ENCODE data around the gene GRIN2C. TPM values are rescaled to one million over a fixed set of nuclear protein-coding genes. Genes with fewer than 3 reads are reported as not detected.

Gene GRIN2C
- total RNA-seq, 4 donors from 2014 or later = 0.16 to 3.5 (median 0.42) TPM; not detected in 1

DNA sequence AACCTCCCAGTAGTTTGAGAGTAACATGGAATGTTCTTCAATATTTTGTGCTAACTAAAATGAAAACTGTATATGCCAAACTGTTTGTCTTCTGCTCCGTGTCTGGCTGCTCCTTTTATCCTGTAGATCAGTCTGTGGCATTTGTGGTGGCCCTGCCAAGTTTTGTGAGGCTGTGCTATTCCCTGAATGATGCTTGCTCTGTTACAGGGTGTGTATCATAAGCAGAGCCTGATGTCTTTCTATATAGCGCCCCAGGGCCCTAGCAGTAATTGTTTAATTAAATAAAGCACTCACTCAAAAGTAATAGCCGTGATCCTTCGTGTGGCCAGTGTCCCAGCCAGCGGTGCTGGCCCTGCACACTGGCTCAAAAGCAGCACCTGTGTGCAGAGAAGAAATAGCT is 55.7 kb downstream of the GRIN2C start:
- Histone ChIP-seq H3K27me3 (no peaks in the 10 kb centered on the region), H3K27ac (no peak overlapping the region), H3K9me3 (no peaks in the 10 kb centered on the region), H3K36me3 (peaks cover 0 to 87% of the 10 kb centered on the region in 2 donors), H3K4me1 (no peaks in the 10 kb centered on the region), H3K4me3 (no peak overlapping the region)
- WGBS, 2 donors (ENCODE audit: low coverage in 1 of 2) = 22 to 63% methylated on average over 1 to 2 of the region's 5 CpGs
- TF ChIP-seq EP300 (IDR thresholded peaks at IDR 0.05) (no peak), POLR2AphosphoS5 (IDR thresholded peaks at IDR 0.05) (no peak), POLR2A (IDR thresholded peaks at IDR 0.05) (no peak)
- TF ChIP-seq, protein P1, sequence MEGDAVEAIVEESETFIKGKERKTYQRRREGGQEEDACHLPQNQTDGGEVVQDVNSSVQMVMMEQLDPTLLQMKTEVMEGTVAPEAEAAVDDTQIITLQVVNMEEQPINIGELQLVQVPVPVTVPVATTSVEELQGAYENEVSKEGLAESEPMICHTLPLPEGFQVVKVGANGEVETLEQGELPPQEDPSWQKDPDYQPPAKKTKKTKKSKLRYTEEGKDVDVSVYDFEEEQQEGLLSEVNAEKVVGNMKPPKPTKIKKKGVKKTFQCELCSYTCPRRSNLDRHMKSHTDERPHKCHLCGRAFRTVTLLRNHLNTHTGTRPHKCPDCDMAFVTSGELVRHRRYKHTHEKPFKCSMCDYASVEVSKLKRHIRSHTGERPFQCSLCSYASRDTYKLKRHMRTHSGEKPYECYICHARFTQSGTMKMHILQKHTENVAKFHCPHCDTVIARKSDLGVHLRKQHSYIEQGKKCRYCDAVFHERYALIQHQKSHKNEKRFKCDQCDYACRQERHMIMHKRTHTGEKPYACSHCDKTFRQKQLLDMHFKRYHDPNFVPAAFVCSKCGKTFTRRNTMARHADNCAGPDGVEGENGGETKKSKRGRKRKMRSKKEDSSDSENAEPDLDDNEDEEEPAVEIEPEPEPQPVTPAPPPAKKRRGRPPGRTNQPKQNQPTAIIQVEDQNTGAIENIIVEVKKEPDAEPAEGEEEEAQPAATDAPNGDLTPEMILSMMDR (IDR thresholded peaks at IDR 0.05) = no peak
- ATAC-seq = no peak

DNA sequence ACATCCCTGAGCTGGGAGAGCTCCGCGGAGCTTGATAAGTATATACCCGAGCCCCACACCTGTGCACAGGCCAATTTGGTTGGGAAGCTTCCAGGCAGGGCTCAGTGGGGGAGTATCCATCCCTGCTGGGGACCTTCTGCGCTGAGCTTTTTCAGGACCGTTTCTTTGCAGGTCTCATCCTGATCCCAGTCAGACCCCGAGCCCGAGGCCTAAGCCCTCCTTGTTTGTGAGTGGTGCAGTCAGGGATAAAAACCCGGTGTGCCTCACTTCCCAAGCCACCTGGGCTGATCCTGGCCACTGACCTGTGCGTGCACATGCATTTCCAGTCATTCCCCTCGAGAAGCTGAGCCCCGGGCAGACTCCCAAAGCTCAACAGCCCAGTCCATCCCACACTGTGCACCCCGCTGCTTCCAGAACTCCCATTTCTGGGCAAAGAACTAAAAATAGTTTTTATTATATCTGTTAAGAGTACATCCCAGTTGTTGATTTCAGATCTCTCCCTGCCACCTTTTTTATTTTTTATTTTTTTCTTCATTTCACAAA is 56.2 kb downstream of the GRIN2C start:
- no peak overlapping the region for H3K4me3 ChIP-seq
- H3K36me3 ChIP-seq = peaks cover 0 to 87% of the 10 kb centered on the region in 2 donors
- no peaks in the 10 kb centered on the region for H3K4me1 ChIP-seq
- TF ChIP-seq, protein P1 (IDR thresholded peaks at IDR 0.05) = no peak
- TF ChIP-seq POLR2A (IDR thresholded peaks at IDR 0.05) (no peak), POLR2AphosphoS5 (IDR thresholded peaks at IDR 0.05) (no peak), EP300 (IDR thresholded peaks at IDR 0.05) (no peak)
- H3K9me3 ChIP-seq = no peaks in the 10 kb centered on the region
- no peak overlapping the region for H3K27ac ChIP-seq
- no peak for ATAC-seq
- no peaks in the 10 kb centered on the region for H3K27me3 ChIP-seq
- 86 to 94% methylated on average over 5 to 12 of the region's 12 CpGs for WGBS, 2 donors (ENCODE audit: low coverage in 1 of 2)

DNA sequence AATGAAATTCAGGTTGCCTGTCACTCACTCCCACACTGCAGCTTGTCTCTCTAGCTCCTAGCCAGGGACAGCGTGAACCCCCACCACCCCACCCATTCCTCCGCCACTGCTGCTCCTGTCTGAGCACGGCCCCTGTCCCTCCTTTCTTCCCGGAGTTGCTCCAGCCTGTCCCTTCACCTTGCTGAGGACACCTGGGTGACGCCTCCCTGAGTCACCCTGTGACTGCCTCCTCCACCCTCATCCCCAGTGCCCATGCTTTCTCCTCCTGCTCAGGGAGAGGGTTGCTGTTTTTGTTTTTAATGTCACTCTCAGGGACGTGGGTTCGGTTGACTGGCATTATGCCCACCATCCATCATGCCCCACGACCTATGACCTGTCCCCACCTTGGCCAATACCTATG is 57.8 kb downstream of the GRIN2C start:
- Histone ChIP-seq H3K9me3 (no peaks in the 10 kb centered on the region), H3K27me3 (no peaks in the 10 kb centered on the region), H3K4me1 (no peaks in the 10 kb centered on the region), H3K36me3 (peaks cover 0 to 88% of the 10 kb centered on the region in 2 donors), H3K27ac (no peak overlapping the region), H3K4me3 (no peak overlapping the region)
- WGBS, 2 donors (ENCODE audit: low coverage in 1 of 2) = 70% methylated on average over 5 of the region's 8 CpGs; no CpG with 5 or more reads in 1 of the 2 donors
- no peak for TF ChIP-seq POLR2AphosphoS5 (IDR thresholded peaks at IDR 0.05)
- TF ChIP-seq POLR2A (IDR thresholded peaks at IDR 0.05) = no peak
- TF ChIP-seq, protein P1 (IDR thresholded peaks at IDR 0.05) = no peak
- TF ChIP-seq EP300 (IDR thresholded peaks at IDR 0.05) = no peak
- ATAC-seq = no peak

DNA sequence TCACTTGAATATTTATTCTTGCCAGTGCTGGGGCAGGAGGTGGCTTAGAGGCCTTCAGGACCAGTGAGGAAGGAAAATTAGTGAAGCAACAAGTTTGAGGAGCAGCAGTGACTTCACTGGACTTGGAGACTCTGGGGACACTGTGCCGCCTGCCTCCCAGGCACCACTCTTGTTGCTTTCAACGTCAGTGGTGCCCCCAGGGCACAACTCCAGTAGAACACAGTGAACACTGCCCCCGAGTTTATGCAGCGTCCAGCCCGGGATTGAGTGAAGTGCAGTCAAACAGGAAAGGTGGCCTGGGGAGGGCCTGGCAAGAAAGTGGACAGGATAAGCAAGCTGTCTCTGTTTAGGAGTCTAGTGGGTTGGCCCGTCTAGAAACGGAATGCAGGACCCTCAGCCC is 59.2 kb downstream of the GRIN2C start:
- TF ChIP-seq POLR2AphosphoS5 (IDR thresholded peaks at IDR 0.05) (no peak), EP300 (IDR thresholded peaks at IDR 0.05) (no peak), POLR2A (IDR thresholded peaks at IDR 0.05) (no peak)
- TF ChIP-seq, protein P1 (IDR thresholded peaks at IDR 0.05) = no peak
- Histone ChIP-seq H3K4me3 (no peak overlapping the region), H3K27ac (no peak overlapping the region), H3K27me3 (no peaks in the 10 kb centered on the region), H3K4me1 (no peaks in the 10 kb centered on the region), H3K9me3 (no peaks in the 10 kb centered on the region), H3K36me3 (peaks cover 0 to 95% of the 10 kb centered on the region in 2 donors)
- no peak for ATAC-seq
- WGBS, 2 donors (ENCODE audit: low coverage in 1 of 2) = 83% methylated on average over 1 of the region's 7 CpGs; no CpG with 5 or more reads in 1 of the 2 donors

DNA sequence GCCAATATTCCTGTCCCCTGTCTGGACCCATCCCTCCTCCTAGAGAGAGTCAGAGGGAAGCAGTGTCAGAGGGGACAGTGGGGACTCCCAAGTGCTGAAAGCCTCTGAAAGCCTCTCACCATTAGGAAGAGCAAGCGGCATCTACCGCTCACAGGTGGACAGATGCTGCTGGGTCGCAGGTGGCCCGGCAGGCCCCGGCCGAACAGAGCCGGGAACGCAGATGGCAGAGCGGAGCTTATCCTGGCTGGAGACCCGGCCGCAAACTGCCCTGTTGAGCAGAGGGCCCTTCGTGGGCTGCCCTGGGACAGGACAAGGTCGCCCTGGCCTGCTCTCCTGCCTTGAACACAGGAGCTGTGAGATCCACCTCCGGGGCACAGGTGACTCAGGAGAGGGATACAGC is 60.6 kb downstream of the GRIN2C start:
- Histone ChIP-seq H3K4me3 (no peak overlapping the region), H3K4me1 (no peaks in the 10 kb centered on the region), H3K9me3 (no peaks in the 10 kb centered on the region), H3K27ac (no peak overlapping the region), H3K27me3 (no peaks in the 10 kb centered on the region), H3K36me3 (peaks cover 0 to 95% of the 10 kb centered on the region in 2 donors)
- TF ChIP-seq POLR2AphosphoS5 (IDR thresholded peaks at IDR 0.05) (no peak), POLR2A (IDR thresholded peaks at IDR 0.05) (no peak), EP300 (IDR thresholded peaks at IDR 0.05) (no peak)
- TF ChIP-seq, protein P1 (IDR thresholded peaks at IDR 0.05) = no peak
- no CpG with 5 or more reads among the region's 14 CpGs for WGBS, 2 donors (ENCODE audit: low coverage in 1 of 2)
- ATAC-seq = no peak

Data from gastroesophageal sphincter (tissue), 4 donors.